Esophagus squamous epithelium (tissue), 5 donors: ENCODE data around the gene SUCLG2. TPM values are rescaled to one million over a fixed set of nuclear protein-coding genes. Genes with fewer than 3 reads are reported as not detected.

Source experiments
- DNase-seq: peaks from one replicate; lab custom pipeline; 2025; lab: John Stamatoyannopoulos, UW
- H3K27ac ChIP-seq, 4 donors: fragments of 200-600 bp; sonication (generic); one replicate each; pipeline ENCODE4 v1.5.1; 2016 to 2019; ENCODE audit warnings: mild to moderate bottlenecking in 1 of 4
- H3K27me3 ChIP-seq, 4 donors: fragments of 200-600 bp; sonication (generic); 1 replicate in 3 of 4; 2 replicates in 1 of 4; pipeline versions ENCODE4 v1.5.1 to v1.6.0; 2017 to 2021; ENCODE audit warnings: antibody characterized with exemption in 1 of 4
- H3K36me3 ChIP-seq, 3 donors: fragments of 200-600 bp; sonication (generic); one replicate each; pipeline ENCODE4 v1.5.1; 2016 to 2019
- H3K4me1 ChIP-seq, 3 donors: fragments of 200-600 bp; sonication (generic); one replicate each; pipeline ENCODE4 v1.5.1; 2017 to 2019
- H3K4me3 ChIP-seq, 4 donors: fragments of 200-600 bp; sonication (generic); 1 replicate in 3 of 4; 2 replicates in 1 of 4; pipeline ENCODE4 v1.5.1; 2016 to 2019; ENCODE audit warnings: mild to moderate bottlenecking in 2 of 4, moderate library complexity in 1 of 4
- H3K9me3 ChIP-seq, 3 donors: fragments of 200-600 bp; sonication (generic); one replicate each; pipeline ENCODE4 v1.5.1; 2016 to 2019
- CTCF ChIP-seq, 6 experiments: fragments of 450-650 bp in 4 of 6; fragments of 200-600 bp in 2 of 6; sonication (generic) in 2 of 6; IDR thresholded peaks; one replicate each; pipeline ENCODE4 v1.5.1; 2016 to 2019; ENCODE audit warnings: antibody characterized with exemption in 6 of 6, mild to moderate bottlenecking in 4 of 6, moderate library complexity in 4 of 6
- POLR2A ChIP-seq, 4 donors: fragments of 450-650 bp; IDR thresholded peaks; one replicate each; pipeline ENCODE4 v1.6.1; 2017; ENCODE audit warnings: antibody characterized with exemption in 4 of 4, mild to moderate bottlenecking in 4 of 4, moderate library complexity in 3 of 4
- WGBS, 2 donors: methylation state at CpG; one replicate each; pipeline ENCODE4 v1.1.5; 2018; 5-methylcytosine and 5-hydroxymethylcytosine counted together
- intact Hi-C: fragments of 100-400 bp; cut with DNase I; formaldehyde crosslinking; loops from one replicate; pipeline ENCODE4 v1.15.0; 2022
- total RNA-seq, 4 donors: library from RNA; depleted of rRNA; stranded (reverse); fragments of >200 nt; gene quantifications; one replicate each; pipeline ENCODE4 v1.1.0, GENCODE V29; 2016
- donor health status: DM: yes; HTN: yes; CAD: no.

The SUCLG2 gene
- total RNA-seq, 4 donors from 2014 or later, result 29.4 to 55.4 (median 38.8) TPM

- DNase-seq, result no peak
- TF ChIP-seq POLR2A (IDR thresholded peaks at IDR 0.05) (no peak), CTCF (IDR thresholded peaks at IDR 0.05) (no peak)
- 10 to 13% methylated on average over 8 of the region's 8 CpGs for WGBS, 2 donors
- Histone ChIP-seq H3K27ac (peak overlapping the region; percentile 87 to 98 (median 97)), H3K4me1 (peaks cover 0 to 51% (median 3%) of the 10 kb centered on the region in 3 donors), H3K4me3 (peak overlapping the region; percentile 74 to 100 (median 97)), H3K27me3 (no peaks in the 10 kb centered on the region), H3K36me3 (no peaks in the 10 kb centered on the region), H3K9me3 (no peaks in the 10 kb centered on the region)
- intact Hi-C loops, result no loop called here
These were observed 850 bp downstream of the SUCLG2 start for GRCh38 chr3:67653425-67654098.

- Histone ChIP-seq H3K27ac (no peak overlapping the region), H3K4me1 (peaks cover 0 to 65% (median 3%) of the 10 kb centered on the region in 3 donors), H3K9me3 (no peaks in the 10 kb centered on the region), H3K36me3 (no peaks in the 10 kb centered on the region), H3K27me3 (no peaks in the 10 kb centered on the region), H3K4me3 (no peak overlapping the region)
- WGBS, 2 donors, result 84 to 92% methylated on average over 2 of the region's 2 CpGs
- TF ChIP-seq POLR2A (IDR thresholded peaks at IDR 0.05) (no peak), CTCF (IDR thresholded peaks at IDR 0.05) (no peak)
- no peak for DNase-seq
- intact Hi-C loops, result no loop called here
These were observed 4.3 kb downstream of the SUCLG2 start for GRCh38 chr3:67650084-67650483.

- no peak for TF ChIP-seq POLR2A (IDR thresholded peaks at IDR 0.05)
- no peak for TF ChIP-seq CTCF (IDR thresholded peaks at IDR 0.05)
- Histone ChIP-seq H3K9me3 (no peaks in the 10 kb centered on the region), H3K36me3 (no peaks in the 10 kb centered on the region), H3K4me1 (peaks cover 0 to 61% (median 3%) of the 10 kb centered on the region in 3 donors), H3K4me3 (no peak overlapping the region), H3K27me3 (no peaks in the 10 kb centered on the region), H3K27ac (no peak overlapping the region)
- DNase-seq, result no peak
- WGBS, 2 donors, result 87 to 94% methylated on average over 3 of the region's 3 CpGs
- intact Hi-C loops, result no loop called here
These were observed 4.7 kb downstream of the SUCLG2 start for GRCh38 chr3:67649681-67650080.

- no peak for TF ChIP-seq CTCF (IDR thresholded peaks at IDR 0.05)
- peaks cover 0 to 57% (median 3%) of the 10 kb centered on the region in 3 donors for H3K4me1 ChIP-seq
- H3K9me3 ChIP-seq, result no peaks in the 10 kb centered on the region
- no peak overlapping the region for H3K27ac ChIP-seq
- no peaks in the 10 kb centered on the region for H3K36me3 ChIP-seq
- DNase-seq, result no peak
- intact Hi-C loops, result no loop called here
- no peaks in the 10 kb centered on the region for H3K27me3 ChIP-seq
- H3K4me3 ChIP-seq, result no peak overlapping the region
- 49 to 76% methylated on average over 4 of the region's 4 CpGs for WGBS, 2 donors
These were observed 5.7 kb downstream of the SUCLG2 start for GRCh38 chr3:67648701-67649100.

GRCh38 chr3:67648229-67648628 lies 6.2 kb downstream of the SUCLG2 start:
- TF ChIP-seq POLR2A (IDR thresholded peaks at IDR 0.05), result no peak
- no peak for TF ChIP-seq CTCF (IDR thresholded peaks at IDR 0.05)
- no peaks in the 10 kb centered on the region for H3K9me3 ChIP-seq
- WGBS, 2 donors, result 86 to 87% methylated on average over 4 of the region's 4 CpGs
- no peaks in the 10 kb centered on the region for H3K27me3 ChIP-seq
- DNase-seq, result no peak
- peak overlapping the region in 1 of 4 donors; percentile 21 for H3K27ac ChIP-seq
- H3K4me3 ChIP-seq, result no peak overlapping the region
- peaks cover 0 to 53% (median 3%) of the 10 kb centered on the region in 3 donors for H3K4me1 ChIP-seq
- intact Hi-C loops, result no loop called here
- peaks cover 0 to 4% (median 0%) of the 10 kb centered on the region in 3 donors for H3K36me3 ChIP-seq
